CD4-positive, alpha-beta T cell (primary cell): ENCODE data around the gene PUDP. TPM values are rescaled to one million over a fixed set of nuclear protein-coding genes. Genes with fewer than 3 reads are reported as not detected.

Experiments used
- ATAC-seq: fragments of 200-7000 bp; cut with Tn5 transposase; one replicate; pipeline ENCODE4 v1.10.0; 2022; ENCODE audit warnings: mild to moderate bottlenecking; ENCODE audit not compliant: poor library complexity
- CTCF ChIA-PET: fragments of 350-600 bp; sonication (Branson Sonifier 250); formaldehyde crosslinking; loops from one replicate; lab custom pipeline; 2021; ENCODE audit warnings: antibody characterized with exemption, inconsistent platforms; lab: Charles Lee
- POLR2A ChIA-PET: fragments of 350-600 bp; sonication (Branson Sonifier 250); formaldehyde crosslinking; loops from one replicate; lab custom pipeline; 2021; ENCODE audit warnings: antibody characterized with exemption, inconsistent platforms; lab: Charles Lee
- DNase-seq, 14 experiments: peaks; one replicate each; pipeline ENCODE4 v3.0.0-alpha.2; 2013 to 2020; ENCODE audit warnings: mixed read lengths in 2 of 14
- H3K27ac ChIP-seq, 2 donors: one replicate each; pipeline versions ENCODE4 v1.5.1 to v1.7.0; 2013; ENCODE audit warnings: low read length in 2 of 2, low read depth in 1 of 2, mild to moderate bottlenecking in 1 of 2
- H3K27me3 ChIP-seq, 2 experiments: 1 replicate in 1 of 2; 2 replicates in 1 of 2; pipeline versions ENCODE4 v1.6.1 to v1.7.0; 2013; ENCODE audit warnings: low read length in 2 of 2, control low read depth in 1 of 2, mild to moderate bottlenecking in 1 of 2, moderate library complexity in 1 of 2; ENCODE audit not compliant: insufficient read depth in 2 of 2, control insufficient read depth in 1 of 2
- H3K36me3 ChIP-seq: one replicate; pipeline ENCODE4 v1.6.1; 2013; ENCODE audit warnings: low read length, control low read depth; ENCODE audit not compliant: insufficient read depth
- H3K4me1 ChIP-seq: one replicate; pipeline ENCODE4 v1.6.1; 2013; ENCODE audit warnings: low read length, control low read depth; ENCODE audit not compliant: insufficient read depth
- H3K4me3 ChIP-seq: one replicate; pipeline ENCODE4 v1.5.1; 2013; ENCODE audit warnings: mild to moderate bottlenecking, low read length, moderate library complexity
- H3K9me3 ChIP-seq, 2 experiments: 1 replicate in 1 of 2; 2 replicates in 1 of 2; pipeline versions ENCODE4 v1.6.1 to v1.7.0; 2013; ENCODE audit warnings: low read length in 2 of 2, mild to moderate bottlenecking in 2 of 2, control low read depth in 1 of 2, moderate library complexity in 1 of 2; ENCODE audit not compliant: control insufficient read depth in 1 of 2, insufficient read depth in 1 of 2
- H3K27ac Mint-ChIP-seq: one replicate; pipeline ENCODE4 v1.8.0; 2020; ENCODE audit warnings: mixed read lengths
- H3K27me3 Mint-ChIP-seq: one replicate; pipeline ENCODE4 v1.8.0; 2021; ENCODE audit warnings: mixed read lengths
- H3K36me3 Mint-ChIP-seq: one replicate; pipeline ENCODE4 v1.8.0; 2021; ENCODE audit warnings: low read depth, mixed read lengths
- H3K4me1 Mint-ChIP-seq: one replicate; pipeline ENCODE4 v1.8.0; 2021; ENCODE audit warnings: low read depth, mixed read lengths
- H3K4me3 Mint-ChIP-seq: one replicate; pipeline ENCODE4 v1.8.0; 2020; ENCODE audit warnings: mild to moderate bottlenecking, mixed read lengths
- H3K9me3 Mint-ChIP-seq: one replicate; pipeline ENCODE4 v1.8.0; 2020; ENCODE audit warnings: mixed read lengths
- intact Hi-C, 2 experiments: fragments of 100-400 bp; cut with DNase I in 1 of 2; cut with micrococcal nuclease in 1 of 2; formaldehyde crosslinking; loops; one replicate each; pipeline versions ENCODE4 v1.15.1 to v1.9.0; 2023 to 2025; cut with DNase I, micrococcal nuclease
- total RNA-seq, 174 experiments: library from RNA in 2 of 174; stranded (reverse) in 2 of 174; gene quantifications; one replicate each; pipeline ENCODE4 v1.2.3 and lab custom pipeline; 2021 to 2026
- TF ChIP-seq, protein P1 (sequence below): fragments of 200-600 bp; IDR thresholded peaks from one replicate; pipeline ENCODE4 v1.8.0; 2022; ENCODE audit warnings: antibody characterized with exemption, mild to moderate bottlenecking

PUDP gene
- total RNA-seq, 2 experiments from 2014 or later: 3.2 to 3.5 TPM

- H3K27ac ChIP-seq: no peak overlapping the region
- no peaks in the 10 kb centered on the region for H3K27me3 Mint-ChIP-seq
- H3K4me3 Mint-ChIP-seq: no peak overlapping the region
- TF ChIP-seq, protein P1, sequence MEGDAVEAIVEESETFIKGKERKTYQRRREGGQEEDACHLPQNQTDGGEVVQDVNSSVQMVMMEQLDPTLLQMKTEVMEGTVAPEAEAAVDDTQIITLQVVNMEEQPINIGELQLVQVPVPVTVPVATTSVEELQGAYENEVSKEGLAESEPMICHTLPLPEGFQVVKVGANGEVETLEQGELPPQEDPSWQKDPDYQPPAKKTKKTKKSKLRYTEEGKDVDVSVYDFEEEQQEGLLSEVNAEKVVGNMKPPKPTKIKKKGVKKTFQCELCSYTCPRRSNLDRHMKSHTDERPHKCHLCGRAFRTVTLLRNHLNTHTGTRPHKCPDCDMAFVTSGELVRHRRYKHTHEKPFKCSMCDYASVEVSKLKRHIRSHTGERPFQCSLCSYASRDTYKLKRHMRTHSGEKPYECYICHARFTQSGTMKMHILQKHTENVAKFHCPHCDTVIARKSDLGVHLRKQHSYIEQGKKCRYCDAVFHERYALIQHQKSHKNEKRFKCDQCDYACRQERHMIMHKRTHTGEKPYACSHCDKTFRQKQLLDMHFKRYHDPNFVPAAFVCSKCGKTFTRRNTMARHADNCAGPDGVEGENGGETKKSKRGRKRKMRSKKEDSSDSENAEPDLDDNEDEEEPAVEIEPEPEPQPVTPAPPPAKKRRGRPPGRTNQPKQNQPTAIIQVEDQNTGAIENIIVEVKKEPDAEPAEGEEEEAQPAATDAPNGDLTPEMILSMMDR: no peak
- ATAC-seq (no peak), DNase-seq (no peak)
- POLR2A ChIA-PET: no interaction called here
- no peaks in the 10 kb centered on the region for H3K4me1 ChIP-seq
- CTCF ChIA-PET: no interaction called here
- H3K36me3 ChIP-seq: no peaks in the 10 kb centered on the region
- H3K4me3 ChIP-seq: no peak overlapping the region
- no peaks in the 10 kb centered on the region for H3K36me3 Mint-ChIP-seq
- H3K27ac Mint-ChIP-seq: no peak overlapping the region
- intact Hi-C loops: loop anchor here in 1 of 2 experiments (5.0 to 10.0 kb wide), 2 partner anchors 52 to 785 kb away; partner anchors contain the start of gene PNPLA4
- H3K27me3 ChIP-seq: no peaks in the 10 kb centered on the region
- H3K9me3 Mint-ChIP-seq: no peaks in the 10 kb centered on the region
- peaks cover 34% of the 10 kb centered on the region for H3K4me1 Mint-ChIP-seq
- H3K9me3 ChIP-seq: no peaks in the 10 kb centered on the region
Observed at GRCh38 chrX:7139202-7140081, 8.5 kb downstream of the PUDP start.

- Histone ChIP-seq H3K27me3 (no peaks in the 10 kb centered on the region), H3K9me3 (no peaks in the 10 kb centered on the region), H3K36me3 (no peaks in the 10 kb centered on the region), H3K27ac (no peak overlapping the region), H3K4me3 (no peak overlapping the region), H3K4me1 (peaks cover 9% of the 10 kb centered on the region)
- Mint-ChIP-seq H3K36me3 (peaks cover 4% of the 10 kb centered on the region), H3K27me3 (no peaks in the 10 kb centered on the region), H3K4me1 (peaks cover 51% of the 10 kb centered on the region), H3K4me3 (no peak overlapping the region), H3K9me3 (no peaks in the 10 kb centered on the region), H3K27ac (no peak overlapping the region)
- no peak for DNase-seq
- TF ChIP-seq, protein P1: no peak
- intact Hi-C loops: no loop called here
- ChIA-PET CTCF (interaction anchor here (1.0 kb wide), 1 partner anchor 11 kb away, joined by 4 read pairs; no protein-coding TSS in a partner anchor), POLR2A (interaction anchor here (1.1 kb wide), 1 partner anchor 11 kb away, joined by 5 read pairs; no protein-coding TSS in a partner anchor)
- ATAC-seq: no peak
Observed at GRCh38 chrX:7134981-7135380, 13.0 kb downstream of the PUDP start.

- H3K4me3 Mint-ChIP-seq: no peak overlapping the region
- no peaks in the 10 kb centered on the region for H3K9me3 Mint-ChIP-seq
- H3K36me3 ChIP-seq: no peaks in the 10 kb centered on the region
- ChIA-PET POLR2A (no interaction called here), CTCF (interaction anchor here (0.7 kb wide), 1 partner anchor 38 kb away, joined by 3 read pairs; no protein-coding TSS in a partner anchor)
- no peaks in the 10 kb centered on the region for H3K27me3 ChIP-seq
- peaks cover 50% of the 10 kb centered on the region for H3K4me1 Mint-ChIP-seq
- ATAC-seq (no peak), DNase-seq (no peak)
- TF ChIP-seq, protein P1: no peak
- H3K27ac ChIP-seq: peak overlapping the region in 1 of 2 donors; percentile 6
- H3K27ac Mint-ChIP-seq: peak overlapping the region; percentile 84
- H3K9me3 ChIP-seq: no peaks in the 10 kb centered on the region
- peaks cover 9% of the 10 kb centered on the region for H3K4me1 ChIP-seq
- peaks cover 4% of the 10 kb centered on the region for H3K36me3 Mint-ChIP-seq
- H3K4me3 ChIP-seq: no peak overlapping the region
- no peaks in the 10 kb centered on the region for H3K27me3 Mint-ChIP-seq
- intact Hi-C loops: no loop called here
Observed at GRCh38 chrX:7133050-7133440, 14.9 kb downstream of the PUDP start.
